ENCODE data around the gene TEAD2.

TEAD2 gene

DNA sequence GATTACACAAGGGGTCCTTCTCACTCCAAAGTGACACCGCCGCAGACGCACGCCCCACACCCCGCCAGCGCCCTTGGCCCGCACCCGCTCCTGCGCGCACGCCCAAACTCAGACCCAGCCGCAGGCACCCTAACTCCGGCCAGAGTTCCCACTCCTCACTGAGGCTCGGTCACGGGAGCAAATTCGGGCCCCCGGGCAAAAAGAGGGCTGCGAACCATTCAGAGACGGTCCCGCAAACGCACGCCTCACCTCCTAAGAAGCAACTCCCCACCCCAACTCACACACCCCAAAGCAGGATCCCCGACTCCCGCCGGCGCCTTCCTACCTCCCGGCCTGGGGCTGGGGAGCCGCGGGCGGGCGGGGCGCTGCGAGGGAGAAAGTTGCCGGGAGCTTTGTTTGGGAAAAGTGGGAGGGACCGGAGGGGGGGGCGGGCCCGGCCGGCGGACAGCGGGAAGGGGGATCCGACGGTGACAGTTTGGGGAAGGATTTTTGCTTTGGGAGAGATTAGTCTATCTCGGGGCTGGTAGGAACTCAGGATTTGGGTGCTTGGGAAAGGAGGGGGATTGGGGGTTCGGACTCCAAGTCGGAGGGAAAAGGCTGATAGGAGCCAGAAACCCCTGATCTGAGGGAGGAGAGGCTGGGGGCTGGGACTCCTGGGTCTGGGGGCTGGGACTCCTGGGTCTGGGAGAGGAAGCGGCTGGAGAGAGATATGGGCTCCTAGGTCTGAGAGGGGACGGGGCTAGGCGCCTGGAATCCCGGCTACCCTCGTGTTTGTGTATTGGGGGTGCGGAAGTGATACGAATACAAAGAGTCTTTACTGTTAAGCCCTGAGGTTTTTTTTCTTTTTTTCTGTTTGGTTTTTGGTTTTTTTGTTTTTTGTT, at the start of gene TEAD2:
Gene TEAD2, minus strand, starts transcription at position 369 of the 881 bp plus-strand sequence. CDS start 2,341 bp downstream, outside the sequence.
- TF ChIP-seq POLR2A (IDR thresholded peaks at IDR 0.05; ENCODE audit: low read depth, low read length) = peak; percentile 21; the same call in 1 of the 2 replicates
- no peak for FAIRE-seq
- DNase-seq (ENCODE audit: insufficient read length, low spot score) = peak; percentile 75

DNA sequence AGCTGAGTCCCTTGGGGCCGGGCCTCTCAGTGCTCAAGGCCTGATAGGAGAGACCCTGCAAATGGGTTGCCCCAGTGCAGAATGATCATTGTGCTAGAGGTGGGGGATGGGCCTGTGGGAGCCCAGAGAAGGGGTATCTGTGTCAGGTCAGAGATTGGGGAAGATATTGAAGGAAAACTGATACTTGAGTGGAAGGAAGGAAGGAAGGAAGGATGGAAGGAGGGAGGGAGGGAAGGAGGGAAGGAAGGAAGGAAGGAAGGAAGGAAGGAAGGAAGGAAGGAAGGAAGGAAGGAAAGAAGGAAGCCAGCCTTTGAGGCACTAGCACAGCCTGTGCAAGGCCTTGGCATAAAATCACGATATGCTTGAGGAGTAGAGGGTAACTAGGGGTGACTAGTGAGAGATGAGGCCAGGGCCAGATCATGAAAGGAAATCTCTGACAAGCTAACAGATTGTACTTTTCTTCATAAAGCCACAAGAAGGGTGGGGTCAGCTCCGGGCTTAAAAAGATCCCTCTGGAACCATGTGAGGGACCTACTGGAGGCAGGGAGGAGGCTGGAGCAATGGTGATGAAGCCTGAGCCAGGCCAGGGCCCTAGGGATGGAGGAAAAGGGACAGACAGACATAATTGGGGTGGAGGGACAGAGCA, 49.6 kb upstream of the TEAD2 start:
- TF ChIP-seq POLR2A (IDR thresholded peaks at IDR 0.05; ENCODE audit: low read depth, low read length) = no peak
- FAIRE-seq (no peak), DNase-seq (ENCODE audit: insufficient read length, low spot score) (no peak)

DNA sequence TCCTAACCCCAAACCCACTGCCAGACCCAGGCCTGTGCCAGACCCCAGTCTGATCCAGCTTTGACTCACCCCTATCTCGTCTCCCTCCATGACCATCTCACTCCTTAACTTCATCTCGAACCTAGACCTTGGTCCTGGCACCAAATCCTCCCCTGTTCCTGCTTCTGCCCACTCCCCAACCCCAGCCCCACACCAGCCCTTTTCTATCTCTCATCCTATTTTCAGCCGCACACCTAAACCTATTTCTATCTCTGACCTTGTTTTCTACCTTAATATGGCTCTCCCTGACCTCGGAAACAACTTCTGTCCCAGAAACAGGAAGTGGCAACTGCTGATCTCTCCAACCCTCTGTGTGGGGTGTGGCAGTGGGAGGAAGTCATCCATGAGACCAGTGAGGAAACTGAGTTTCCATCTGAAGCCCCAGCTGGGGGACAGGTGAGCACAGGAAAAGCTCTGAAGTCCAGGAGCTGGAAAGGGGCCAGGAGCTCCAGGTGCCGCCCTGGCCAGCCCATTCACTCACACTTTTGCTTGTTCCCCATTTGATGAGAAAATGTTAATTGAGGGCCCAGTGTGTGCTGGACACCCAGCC, 47.3 kb upstream of the TEAD2 start:
- DNase-seq (ENCODE audit: insufficient read length, low spot score) = no peak

GRCh38 chr19:49408816-49409440, 46.7 kb upstream of the TEAD2 start:
- FAIRE-seq (no peak), DNase-seq (ENCODE audit: insufficient read length, low spot score) (no peak)
- TF ChIP-seq POLR2A (IDR thresholded peaks at IDR 0.05; ENCODE audit: low read depth, low read length) = no peak

More for the DNA sequence above, 47.3 kb upstream of the TEAD2 start:
- no peak for TF ChIP-seq POLR2A (IDR thresholded peaks at IDR 0.05; ENCODE audit: low read depth, low read length)
- FAIRE-seq = no peak

DNA sequence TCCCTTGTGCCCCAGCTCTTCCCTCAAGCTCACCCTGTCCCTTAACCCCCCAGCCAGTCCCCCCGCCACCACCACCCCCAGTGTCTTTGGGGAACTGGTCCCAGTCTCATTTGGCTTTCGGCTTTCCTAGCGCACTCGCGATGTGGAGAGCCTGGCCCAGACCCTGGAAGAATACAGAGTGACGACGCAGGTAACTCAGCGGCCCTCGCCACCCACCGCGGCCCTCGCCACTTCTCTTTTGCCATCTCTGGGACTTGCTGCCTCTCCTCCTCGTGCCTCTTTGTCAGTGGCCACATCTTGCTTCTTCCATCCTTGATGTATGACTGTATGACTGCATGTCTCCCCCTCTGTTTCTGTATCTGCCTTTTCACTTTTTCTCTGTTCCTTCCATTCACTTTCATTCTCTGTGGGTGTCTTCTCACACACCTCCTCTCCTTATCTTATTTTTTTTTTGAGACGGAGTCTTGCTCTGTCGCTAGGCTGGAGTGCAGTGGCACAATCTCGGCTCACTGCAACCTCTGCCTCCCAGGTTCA, 45.3 kb upstream of the TEAD2 start:
- DNase-seq (ENCODE audit: insufficient read length, low spot score) = no peak
- no peak for FAIRE-seq
- TF ChIP-seq POLR2A (IDR thresholded peaks at IDR 0.05; ENCODE audit: low read depth, low read length) = no peak

- FAIRE-seq (no peak), DNase-seq (ENCODE audit: insufficient read length, low spot score) (no peak)
- no peak for TF ChIP-seq POLR2A (IDR thresholded peaks at IDR 0.05; ENCODE audit: low read depth, low read length)
Measured at GRCh38 chr19:49407079-49407478, 44.9 kb upstream of the TEAD2 start.

GRCh38 chr19:49403404-49404187, 41.4 kb upstream of the TEAD2 start:
- TF ChIP-seq POLR2A (IDR thresholded peaks at IDR 0.05; ENCODE audit: low read depth, low read length) = no peak
- DNase-seq (ENCODE audit: insufficient read length, low spot score) (no peak), FAIRE-seq (no peak)

DNA sequence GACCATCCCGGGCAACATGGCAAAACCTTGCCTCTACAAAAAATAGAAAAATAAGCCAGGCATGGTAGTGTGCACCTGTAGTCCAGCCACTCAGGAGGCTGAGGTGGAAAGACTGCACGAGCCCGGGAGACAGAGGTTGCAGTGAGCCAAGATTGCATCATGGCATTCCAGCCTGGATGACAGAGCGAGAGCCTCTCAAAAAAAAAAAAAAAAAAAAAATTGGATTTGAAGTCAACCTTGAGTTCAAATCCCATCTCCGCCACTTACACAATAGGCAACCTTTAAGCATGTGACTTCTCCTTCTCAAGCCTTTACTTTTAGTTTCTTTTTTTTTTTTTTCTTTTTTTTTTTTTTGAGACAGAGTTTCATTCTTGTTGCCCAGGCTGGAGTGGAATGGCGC, 37.8 kb upstream of the TEAD2 start:
- no peak for DNase-seq (ENCODE audit: insufficient read length, low spot score)
- TF ChIP-seq POLR2A (IDR thresholded peaks at IDR 0.05; ENCODE audit: low read depth, low read length) = no peak

GRCh38 chr19:49398931-49399330, 36.7 kb upstream of the TEAD2 start:
- no peak for TF ChIP-seq POLR2A (IDR thresholded peaks at IDR 0.05; ENCODE audit: low read depth, low read length)
- DNase-seq (ENCODE audit: insufficient read length, low spot score) (no peak), FAIRE-seq (no peak)

More for the DNA sequence above, 37.8 kb upstream of the TEAD2 start:
- FAIRE-seq = no peak

GRCh38 chr19:49398001-49398615, 35.9 kb upstream of the TEAD2 start:
- DNase-seq (ENCODE audit: insufficient read length, low spot score) = no peak
- no peak for FAIRE-seq
- no peak for TF ChIP-seq POLR2A (IDR thresholded peaks at IDR 0.05; ENCODE audit: low read depth, low read length)

DNA sequence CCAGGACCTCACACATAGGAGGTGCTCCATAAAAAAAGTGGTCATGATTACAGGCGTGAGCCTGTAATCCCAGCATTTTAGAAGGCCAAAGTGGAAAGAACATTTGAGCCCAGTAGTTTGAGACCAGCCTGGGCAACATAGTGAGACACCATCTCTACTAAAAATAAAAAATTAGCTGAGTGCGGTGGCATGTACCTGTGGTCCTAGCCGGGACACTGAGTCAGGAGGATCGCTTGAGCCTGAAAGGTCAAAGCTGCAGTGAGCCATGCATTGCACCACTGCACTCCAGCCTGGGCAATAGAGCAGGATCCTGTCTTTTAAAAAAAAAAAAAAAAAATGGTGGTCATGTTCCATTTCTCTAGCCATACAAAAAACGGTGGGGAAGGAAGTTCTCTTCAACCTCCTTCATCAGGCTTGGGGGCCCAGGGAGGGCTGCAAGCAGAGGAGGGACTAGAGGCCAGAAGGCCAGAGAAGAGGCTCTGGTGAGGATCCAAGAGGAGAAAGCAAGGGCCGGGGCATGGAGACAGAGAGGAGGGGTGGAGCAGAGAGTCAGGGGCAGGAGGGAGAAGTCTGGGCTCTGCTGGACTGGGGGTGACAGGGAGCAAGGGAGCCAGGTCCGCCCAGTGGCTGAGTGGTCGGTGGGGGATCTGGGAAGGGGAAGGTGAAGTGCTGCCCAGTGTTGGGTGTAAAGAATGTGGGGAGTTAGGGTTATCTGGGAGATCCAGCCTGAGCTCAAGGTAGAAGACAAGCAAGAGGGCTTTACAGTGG, 34.7 kb upstream of the TEAD2 start:
- no peak for TF ChIP-seq POLR2A (IDR thresholded peaks at IDR 0.05; ENCODE audit: low read depth, low read length)
- FAIRE-seq = no peak
- no peak for DNase-seq (ENCODE audit: insufficient read length, low spot score)

All from H54 (cell line).